Fibroblast of lung (primary cell): ENCODE data around the gene MAPT. TPM values are rescaled to one million over a fixed set of nuclear protein-coding genes. Genes with fewer than 3 reads are reported as not detected.

Experiments
- DNase-seq, 2 donors: peaks; one replicate each; pipeline versions ENCODE4 v3.0.0 to v3.0.0-alpha.2; 2010; ENCODE audit warnings: low read depth in 2 of 2
- H2AFZ ChIP-seq: 2 replicates; pipeline ENCODE4 v1.5.1; 2012; ENCODE audit warnings: low read length, control low read depth, inconsistent platforms
- H3K27ac ChIP-seq: 2 replicates; pipeline ENCODE4 v1.5.1; 2011; ENCODE audit warnings: low read length, control low read depth; ENCODE audit not compliant: insufficient read depth
- H3K27me3 ChIP-seq: 2 replicates; pipeline ENCODE4 v1.5.1; 2011; ENCODE audit warnings: mild to moderate bottlenecking, low read length; ENCODE audit not compliant: control insufficient read depth, insufficient read depth
- H3K36me3 ChIP-seq: 2 replicates; pipeline ENCODE4 v1.5.1; 2011; ENCODE audit warnings: low read length; ENCODE audit not compliant: control insufficient read depth, insufficient read depth
- H3K4me1 ChIP-seq: 2 replicates; pipeline ENCODE4 v1.5.1; 2011; ENCODE audit warnings: low read length; ENCODE audit not compliant: control insufficient read depth, insufficient read depth; ENCODE audit errors: extremely low read depth
- H3K4me2 ChIP-seq: 2 replicates; pipeline ENCODE4 v1.5.1; 2011; ENCODE audit warnings: low read length, control low read depth; ENCODE audit not compliant: insufficient read depth; ENCODE audit errors: extremely low read depth
- H3K4me3 ChIP-seq, 4 experiments: fragments of 200-600 bp in 1 of 4; sonication (generic) in 1 of 4; replicated peaks in 1 of 4; 2 replicates each; pipeline ENCODE4 v1.5.1; 2011 to 2016; ENCODE audit warnings: low read length in 4 of 4, low read depth in 3 of 4, mild to moderate bottlenecking in 3 of 4, control low read depth in 2 of 4, inconsistent platforms in 1 of 4, mixed read lengths in 1 of 4; ENCODE audit not compliant: insufficient read depth in 1 of 4; ENCODE audit errors: control extremely low read depth in 1 of 4
- H3K79me2 ChIP-seq: 2 replicates; pipeline ENCODE4 v1.5.1; 2012; ENCODE audit warnings: mild to moderate bottlenecking, low read length, inconsistent platforms; ENCODE audit not compliant: control insufficient read depth, insufficient read depth
- H3K9ac ChIP-seq: 2 replicates; pipeline ENCODE4 v1.5.1; 2011; ENCODE audit warnings: mild to moderate bottlenecking, low read length, control low read depth; ENCODE audit not compliant: insufficient read depth
- H3K9me3 ChIP-seq: 2 replicates; pipeline ENCODE4 v1.5.1; 2012; ENCODE audit warnings: low read depth, low read length; ENCODE audit not compliant: control insufficient read depth, insufficient read depth
- H4K20me1 ChIP-seq: 2 replicates; pipeline ENCODE4 v1.5.1; 2011; ENCODE audit warnings: low read length; ENCODE audit not compliant: control insufficient read depth, insufficient read depth; ENCODE audit errors: extremely low read depth
- CTCF ChIP-seq, 2 donors: IDR thresholded peaks in 1 of 2; conservative IDR thresholded peaks in 1 of 2; 1 replicate in 1 of 2; 2 replicates in 1 of 2; pipeline ENCODE4 v1.5.1; 2011 to 2012; ENCODE audit warnings: low read length in 2 of 2, control low read depth in 1 of 2, inconsistent platforms in 1 of 2, low read depth in 1 of 2, mild to moderate bottlenecking in 1 of 2
- EZH2 ChIP-seq: IDR thresholded peaks from 2 replicates; pipeline ENCODE4 v1.5.1; 2012; ENCODE audit warnings: low read length, control low read depth, mild to moderate bottlenecking; ENCODE audit errors: missing control alignments
- polyA plus RNA-seq, 2 donors: library from polyadenylated mRNA; depleted of rRNA in 1 of 2; stranded (reverse) in 1 of 2; unstranded in 1 of 2; fragments of >200 nt; gene quantifications; 2 replicates each; pipeline ENCODE4 v1.2.1, GENCODE V29; 2011 to 2012; ENCODE audit warnings: missing spikeins in 1 of 2
- total RNA-seq: library from RNA; depleted of rRNA; stranded (reverse); fragments of >200 nt; gene quantifications from 2 replicates; pipeline ENCODE4 v1.2.1, GENCODE V29; 2014

MAPT gene
- total and polyA plus RNA-seq, 2 donors (not counting 1 experiment from before 2014, with no cell fraction given) = 0.09 to 0.50 TPM

GRCh38 chr17:46029627-46030026 is 135.3 kb downstream of the MAPT start:
- Histone ChIP-seq H3K9ac (no peak overlapping the region), H3K4me2 (no peak overlapping the region), H2AFZ (no peak overlapping the region), H4K20me1 (peaks cover 1% of the 10 kb centered on the region), H3K27ac (no peak overlapping the region), H3K9me3 (no peaks in the 10 kb centered on the region), H3K79me2 (no peaks in the 10 kb centered on the region), H3K4me1 (no peaks in the 10 kb centered on the region), H3K4me3 (no peak overlapping the region), H3K36me3 (peaks cover 17% of the 10 kb centered on the region), H3K27me3 (no peaks in the 10 kb centered on the region)
- TF ChIP-seq EZH2 (no peak), CTCF (conservative IDR thresholded peaks at IDR 0.05 in 1 of 2, IDR thresholded peaks at IDR 0.05 in 1 of 2; ENCODE audit: low read depth in 1 of 2, low read length in 2 of 2) (no peak)
- no peak for DNase-seq

- no peak for TF ChIP-seq CTCF (conservative IDR thresholded peaks at IDR 0.05 in 1 of 2, IDR thresholded peaks at IDR 0.05 in 1 of 2; ENCODE audit: low read depth in 1 of 2, low read length in 2 of 2)
- TF ChIP-seq EZH2 = no peak
- Histone ChIP-seq H3K27ac (no peak overlapping the region), H3K79me2 (no peaks in the 10 kb centered on the region), H3K4me2 (no peak overlapping the region), H3K4me3 (no peak overlapping the region), H3K9ac (no peak overlapping the region), H3K27me3 (no peaks in the 10 kb centered on the region), H2AFZ (no peak overlapping the region), H4K20me1 (peaks cover 1% of the 10 kb centered on the region), H3K9me3 (no peaks in the 10 kb centered on the region), H3K4me1 (no peaks in the 10 kb centered on the region), H3K36me3 (peaks cover 19% of the 10 kb centered on the region)
- no peak for DNase-seq
Observed at GRCh38 chr17:46030752-46031151, 136.4 kb downstream of the MAPT start.

- peaks cover 1% of the 10 kb centered on the region for H4K20me1 ChIP-seq
- TF ChIP-seq EZH2 = no peak
Observed at GRCh38 chr17:46031440-46031839, 137.1 kb downstream of the MAPT start.

More at GRCh38 chr17:46031440-46031839, 137.1 kb downstream of the MAPT start:
- DNase-seq = no peak
- Histone ChIP-seq H3K27me3 (no peaks in the 10 kb centered on the region), H3K4me3 (no peak overlapping the region), H2AFZ (no peak overlapping the region), H3K4me1 (no peaks in the 10 kb centered on the region), H3K4me2 (no peak overlapping the region), H3K27ac (no peak overlapping the region), H3K9me3 (no peaks in the 10 kb centered on the region), H3K36me3 (peaks cover 19% of the 10 kb centered on the region), H3K9ac (no peak overlapping the region), H3K79me2 (no peaks in the 10 kb centered on the region)
